PC-3 (cell line): ENCODE results near the gene TAF12. TPM values are rescaled to one million over a fixed set of nuclear protein-coding genes. Genes with fewer than 3 reads are reported as not detected.
"Not testable (repeated sequence)": the region's sequence is repeated elsewhere in the genome, so short reads cannot be mapped to it uniquely, and the experiment has no call there.

ENCODE experiments used
- ATAC-seq: fragments of 200-7000 bp; cut with Tn5 transposase; 2 replicates; pipeline ENCODE4 v1.9.1; 2020; ENCODE audit warnings: mild to moderate bottlenecking, moderate library complexity
- BruUV-seq: library from RNA; stranded (reverse); fragments of 400-500 nt; replicated peaks from 2 replicates; lab custom pipeline; 2021; lab: Mats Ljungman, UMichigan
- CTCF ChIA-PET: fragments of 300-600 bp; sonication (Branson Sonifier 250); formaldehyde crosslinking; loops from one replicate; lab custom pipeline; 2022; ENCODE audit warnings: antibody characterized with exemption; lab: Charles Lee
- POLR2A ChIA-PET: fragments of 300-600 bp; sonication (Branson Sonifier 250); formaldehyde crosslinking; loops from one replicate; lab custom pipeline; 2022; ENCODE audit warnings: antibody characterized with exemption; ENCODE audit not compliant: unreplicated experiment; lab: Charles Lee
- DNase-seq: peaks from one replicate; pipeline ENCODE4 v3.0.0-alpha.2; 2015
- H2AFZ ChIP-seq: fragments of 300-600 bp; sonication (generic); 2 replicates; pipeline ENCODE4 v1.6.0; 2016; ENCODE audit warnings: antibody characterized with exemption, low read length
- H3F3A ChIP-seq: fragments of 300-600 bp; sonication (generic); one replicate; pipeline ENCODE4 v1.6.0; 2017; ENCODE audit warnings: antibody characterized with exemption, low read length, control low read depth, mild to moderate bottlenecking; ENCODE audit not compliant: unreplicated experiment
- H3K27ac ChIP-seq: fragments of 300-600 bp; sonication (generic); 2 replicates; pipeline ENCODE4 v1.5.1; 2016; ENCODE audit warnings: mild to moderate bottlenecking, low read length
- H3K27me3 ChIP-seq: fragments of 300-600 bp; sonication (generic); 2 replicates; pipeline ENCODE4 v1.6.1; 2016; ENCODE audit warnings: low read length, mixed read lengths
- H3K36me3 ChIP-seq: fragments of 300-600 bp; sonication (generic); 2 replicates; pipeline ENCODE4 v1.6.1; 2016; ENCODE audit warnings: low read depth, mixed run types, low read length, mixed read lengths
- H3K4me1 ChIP-seq: fragments of 300-600 bp; sonication (generic); 2 replicates; pipeline ENCODE4 v1.5.1; 2016; ENCODE audit warnings: low read length; ENCODE audit not compliant: insufficient read depth
- H3K4me2 ChIP-seq: fragments of 300-600 bp; sonication (generic); 2 replicates; pipeline ENCODE4 v1.6.0; 2016; ENCODE audit warnings: low read length
- H3K4me3 ChIP-seq: fragments of 300-600 bp; sonication (generic); 2 replicates; pipeline ENCODE4 v1.5.1; 2016; ENCODE audit warnings: mild to moderate bottlenecking, low read length, mixed read lengths
- H3K79me2 ChIP-seq: fragments of 300-600 bp; sonication (generic); 2 replicates; pipeline ENCODE4 v1.6.1; 2017; ENCODE audit warnings: low read length, mixed read lengths
- H3K9ac ChIP-seq: fragments of 300-600 bp; sonication (generic); 2 replicates; pipeline ENCODE4 v1.6.0; 2016; ENCODE audit warnings: mild to moderate bottlenecking, low read length
- H3K9me2 ChIP-seq: fragments of 300-600 bp; sonication (generic); replicated peaks from 2 replicates; pipeline ENCODE4 v1.6.1; 2016; ENCODE audit warnings: mixed run types, low read length, mixed read lengths
- H3K9me3 ChIP-seq: fragments of 300-600 bp; sonication (generic); 2 replicates; pipeline ENCODE4 v1.6.1; 2016; ENCODE audit warnings: low read length, mixed read lengths
- H4K20me1 ChIP-seq: fragments of 300-600 bp; sonication (generic); 2 replicates; pipeline ENCODE4 v1.6.1; 2016; ENCODE audit warnings: low read length, mixed read lengths
- EZH2 ChIP-seq: fragments of 300-600 bp; sonication (generic); IDR thresholded peaks from one replicate; pipeline ENCODE4 v1.6.1; 2017; ENCODE audit warnings: antibody characterized with exemption, mild to moderate bottlenecking, low read length; ENCODE audit not compliant: unreplicated experiment
- EZH2phosphoT487 ChIP-seq: fragments of 300-600 bp; sonication (generic); IDR thresholded peaks from 2 replicates; pipeline ENCODE4 v1.6.1; 2018; ENCODE audit warnings: mild to moderate bottlenecking, antibody characterized with exemption, low read length, borderline replicate concordance
- intact Hi-C: fragments of 100-400 bp; cut with micrococcal nuclease; formaldehyde crosslinking; loops from 2 replicates; pipeline ENCODE4 v1.9.0; 2023
- total RNA-seq: library from RNA; depleted of rRNA; stranded (reverse); fragments of >200 nt; gene quantifications from 2 replicates; pipeline ENCODE4 v1.2.3, GENCODE V29; 2014
- TF ChIP-seq, protein P1 (sequence below): fragments of 300-600 bp; sonication (generic); conservative IDR thresholded peaks from 2 replicates; pipeline ENCODE4 v1.5.1; 2017; ENCODE audit warnings: antibody characterized with exemption, low read depth, mild to moderate bottlenecking, low read length

Gene TAF12
- total RNA-seq, 1 experiment from 2014 or later, result 44.1 TPM

DNA sequence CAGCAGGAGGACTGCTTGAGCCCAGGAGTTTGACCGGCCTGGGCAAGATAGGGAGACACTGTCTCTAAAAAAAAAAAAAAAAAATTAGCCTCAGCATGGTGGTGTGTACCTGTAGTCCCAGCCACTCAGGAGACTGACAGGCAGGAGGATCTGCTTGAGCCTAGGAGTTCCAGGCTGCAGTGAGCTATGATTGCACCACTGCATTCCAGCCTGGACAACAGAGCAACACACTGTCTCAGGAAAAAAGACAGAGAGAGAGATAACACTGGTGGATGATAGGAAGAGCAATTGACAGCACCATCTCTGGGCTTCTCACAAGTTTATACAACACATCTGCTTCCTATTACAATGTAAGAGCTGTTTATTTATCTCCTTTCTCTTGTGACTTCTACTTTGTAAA lies 3.2 kb upstream of the TAF12 start:
- H3K36me3 ChIP-seq, result no peaks in the 10 kb centered on the region
- POLR2A ChIA-PET, result no interaction called here
- DNase-seq, result no peak

DNA sequence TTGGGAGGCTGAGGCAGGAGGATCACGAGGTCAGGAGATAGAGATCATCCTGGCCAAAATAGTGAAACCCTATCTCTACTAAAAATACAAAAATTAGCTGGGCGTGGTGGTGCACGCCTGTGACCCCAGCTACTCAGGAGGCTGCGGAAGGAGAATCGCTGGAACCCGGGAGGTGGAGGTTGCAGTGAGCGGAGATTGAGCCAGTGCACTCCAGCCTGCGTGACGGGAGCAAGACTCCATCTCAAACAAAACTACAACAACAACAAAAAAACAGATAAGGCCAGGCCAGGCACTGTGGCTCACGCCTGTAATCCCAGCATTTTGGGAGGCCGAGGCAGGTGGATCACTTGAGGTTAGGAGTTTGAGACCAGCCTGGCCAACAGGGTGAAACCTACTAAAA lies 2.5 kb upstream of the TAF12 start:
- POLR2A ChIA-PET, H3K4me2 ChIP-seq, ATAC-seq, DNase-seq, intact Hi-C loops, H3K9ac ChIP-seq, H3K4me3 ChIP-seq, H3K27me3 ChIP-seq, H3K9me2 ChIP-seq, BruUV-seq, H2AFZ ChIP-seq, H4K20me1 ChIP-seq, CTCF ChIA-PET, H3K9me3 ChIP-seq, H3K27ac ChIP-seq, H3F3A ChIP-seq, H3K36me3 ChIP-seq: not testable (repeated sequence)
- Histone ChIP-seq H3K4me1 (peaks cover 34% of the 10 kb centered on the region), H3K79me2 (peaks cover 24% of the 10 kb centered on the region)

More for the DNA sequence above, 3.2 kb upstream of the TAF12 start:
- H3K9me3 ChIP-seq, result no peaks in the 10 kb centered on the region
- H3K4me1 ChIP-seq, result peaks cover 32% of the 10 kb centered on the region
- no peak overlapping the region for H2AFZ ChIP-seq
- BruUV-seq, result no TSS peak
- no peak overlapping the region for H3K4me3 ChIP-seq
- intact Hi-C loops, result no loop called here
- TF ChIP-seq EZH2phosphoT487 (no peak), EZH2 (no peak)
- TF ChIP-seq, protein P1, sequence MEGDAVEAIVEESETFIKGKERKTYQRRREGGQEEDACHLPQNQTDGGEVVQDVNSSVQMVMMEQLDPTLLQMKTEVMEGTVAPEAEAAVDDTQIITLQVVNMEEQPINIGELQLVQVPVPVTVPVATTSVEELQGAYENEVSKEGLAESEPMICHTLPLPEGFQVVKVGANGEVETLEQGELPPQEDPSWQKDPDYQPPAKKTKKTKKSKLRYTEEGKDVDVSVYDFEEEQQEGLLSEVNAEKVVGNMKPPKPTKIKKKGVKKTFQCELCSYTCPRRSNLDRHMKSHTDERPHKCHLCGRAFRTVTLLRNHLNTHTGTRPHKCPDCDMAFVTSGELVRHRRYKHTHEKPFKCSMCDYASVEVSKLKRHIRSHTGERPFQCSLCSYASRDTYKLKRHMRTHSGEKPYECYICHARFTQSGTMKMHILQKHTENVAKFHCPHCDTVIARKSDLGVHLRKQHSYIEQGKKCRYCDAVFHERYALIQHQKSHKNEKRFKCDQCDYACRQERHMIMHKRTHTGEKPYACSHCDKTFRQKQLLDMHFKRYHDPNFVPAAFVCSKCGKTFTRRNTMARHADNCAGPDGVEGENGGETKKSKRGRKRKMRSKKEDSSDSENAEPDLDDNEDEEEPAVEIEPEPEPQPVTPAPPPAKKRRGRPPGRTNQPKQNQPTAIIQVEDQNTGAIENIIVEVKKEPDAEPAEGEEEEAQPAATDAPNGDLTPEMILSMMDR, result no peak
- no peak overlapping the region for H3K9ac ChIP-seq
- H3K4me2 ChIP-seq, result no peak overlapping the region
- no peaks in the 10 kb centered on the region for H4K20me1 ChIP-seq
- CTCF ChIA-PET, result no interaction called here
- H3K9me2 ChIP-seq, result no peaks in the 10 kb centered on the region
- peaks cover 8% of the 10 kb centered on the region for H3F3A ChIP-seq
- no peaks in the 10 kb centered on the region for H3K27me3 ChIP-seq
- no peak overlapping the region for H3K27ac ChIP-seq
- H3K79me2 ChIP-seq, result peaks cover 17% of the 10 kb centered on the region
- ATAC-seq, result no peak

DNA sequence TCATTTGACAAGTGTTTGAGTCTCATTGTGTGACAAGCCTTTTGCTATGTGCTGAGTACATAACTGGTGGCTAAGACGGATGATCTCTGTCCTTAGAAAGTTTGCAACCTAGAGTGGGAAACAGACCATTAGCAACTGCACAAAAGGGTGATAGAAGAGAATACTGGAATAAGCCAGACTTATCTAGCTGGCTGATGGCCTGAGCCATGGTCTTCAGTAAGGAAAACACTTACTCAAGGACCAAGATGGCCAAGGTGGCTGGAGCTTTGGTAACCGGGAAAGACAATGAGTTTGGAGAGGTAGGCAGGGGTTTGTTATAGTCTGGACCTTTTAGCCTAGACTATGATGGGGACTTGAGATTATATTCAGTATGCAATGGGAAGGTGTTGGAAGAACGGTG lies 1.6 kb upstream of the TAF12 start:
- Histone ChIP-seq H3K9me3 (no peaks in the 10 kb centered on the region), H3K27ac (no peak overlapping the region), H2AFZ (no peak overlapping the region), H3K27me3 (no peaks in the 10 kb centered on the region), H3K79me2 (peaks cover 33% of the 10 kb centered on the region), H3K9me2 (no peaks in the 10 kb centered on the region), H3K9ac (no peak overlapping the region), H3K36me3 (no peaks in the 10 kb centered on the region), H3K4me3 (no peak overlapping the region), H4K20me1 (no peaks in the 10 kb centered on the region), H3K4me2 (peak overlapping the region; percentile 86; the same call in 1 of the 2 replicates), H3F3A (peaks cover 6% of the 10 kb centered on the region), H3K4me1 (peaks cover 34% of the 10 kb centered on the region)
- POLR2A ChIA-PET, result interaction anchor here (0.7 kb wide), 1 partner anchor 438 kb away, joined by 4 read pairs; no protein-coding TSS in a partner anchor
- BruUV-seq, result no TSS peak
- TF ChIP-seq EZH2phosphoT487 (no peak), EZH2 (no peak)
- TF ChIP-seq, protein P1, result no peak
- CTCF ChIA-PET, result no interaction called here
- DNase-seq, result no peak
- ATAC-seq, result no peak
- intact Hi-C loops, result no loop called here
